Activated CD4-positive, alpha-beta T cell treated with anti-CD3 and anti-CD28 coated beads, Interleukin-2, amount 10 ng/mL, durations not matched to agents 24 days and 14 days (primary cell): ENCODE results near the gene NUDT4B. TPM values are rescaled to one million over a fixed set of nuclear protein-coding genes. Genes with fewer than 3 reads are reported as not detected.

Source experiments
- total RNA-seq: library from RNA; stranded (reverse); gene quantifications from 2 replicates; pipeline ENCODE4 v1.2.3, GENCODE V29; 2022

NUDT4B gene
- total RNA-seq, 1 donor from 2014 or later = 0.47 TPM

Other genes starting within 250 kb of the NUDT4B start
- 20.0 and 20.5 TPM in 2 replicates for gene NBPF14, start 152.8 kb upstream of the NUDT4B start, total RNA-seq
- gene PDE4DIP, start 95.7 kb downstream of the NUDT4B start, total RNA-seq = 15.4 and 18.2 TPM in 2 replicates